Ovary (tissue), 9 donors: ENCODE data around the gene EPHB1. TPM values are rescaled to one million over a fixed set of nuclear protein-coding genes. Genes with fewer than 3 reads are reported as not detected.

ENCODE experiments used
- DNase-seq, 5 donors: peaks; one replicate each; pipeline ENCODE4 v3.0.0-alpha.2; 2019 to 2020
- H3K27ac ChIP-seq, 2 donors: fragments of 200-600 bp; one replicate each; pipeline versions ENCODE4 v1.5.1 to v1.8.0; 2019 to 2022
- H3K27me3 ChIP-seq: fragments of 200-600 bp; one replicate; pipeline ENCODE4 v1.8.0; 2022
- H3K36me3 ChIP-seq: fragments of 200-600 bp; sonication (generic); one replicate; pipeline ENCODE4 v1.5.1; 2019
- H3K4me1 ChIP-seq: one replicate; pipeline ENCODE4 v1.8.1; 2013; ENCODE audit warnings: mild to moderate bottlenecking, moderate library complexity; ENCODE audit not compliant: insufficient read depth
- H3K4me3 ChIP-seq: fragments of 200-600 bp; sonication (generic); one replicate; pipeline ENCODE4 v1.5.1; 2017
- H3K9me3 ChIP-seq, 2 donors: fragments of 200-600 bp in 1 of 2; sonication (generic) in 1 of 2; one replicate each; pipeline versions ENCODE4 v1.5.1 to v1.8.1; 2013 to 2019; ENCODE audit warnings: mild to moderate bottlenecking in 1 of 2, moderate library complexity in 1 of 2
- EP300 ChIP-seq: sonication (generic); formaldehyde crosslinking; IDR thresholded peaks from one replicate; pipeline ENCODE4 v1.6.1; 2017; ENCODE audit warnings: antibody characterized with exemption
- POLR2A ChIP-seq: fragments of 450-650 bp; IDR thresholded peaks from one replicate; pipeline ENCODE4 v1.6.1; 2017; ENCODE audit warnings: antibody characterized with exemption, mild to moderate bottlenecking, moderate library complexity
- WGBS, 3 donors: extraction: QIAGEN DNeasy Blood & Tissue Kit in 1 of 3; methylation state at CpG; one replicate each; pipeline versions ENCODE4 v1.1.5 to v1.1.7; 2013 to 2017; 5-methylcytosine and 5-hydroxymethylcytosine counted together
- intact Hi-C, 4 donors: fragments of 100-400 bp; cut with DNase I; formaldehyde crosslinking; loops; one replicate each; pipeline versions ENCODE4 v1.11.0 to v1.15.1; 2022 to 2023
- polyA plus RNA-seq, 2 donors: library from polyadenylated mRNA; stranded (reverse); fragments of 200-250 nt in 1 of 2; fragments of 350-450 nt in 1 of 2; fragmentation: Illumina TruSeq in 1 of 2; extraction: RNeasy Lipid Tissue Mini Kit (QIAGEN cat#74804) in 1 of 2; gene quantifications; one replicate each; pipeline ENCODE4 v1.2.3, GENCODE V29; 2013 to 2014
- total RNA-seq, 7 donors: library from RNA; depleted of rRNA in 2 of 7; stranded (reverse); fragments of >200 nt in 2 of 7; fragmentation: NEBNext Ultra II Directional in 3 of 7; extraction: Animal tissue kit (Norgen Biotek cat#: 25700) in 3 of 7; gene quantifications; one replicate each; pipeline versions ENCODE4 v1.1.0 to v1.2.4, GENCODE V29; 2016 to 2023
- TF ChIP-seq, protein P1 (sequence below), 3 donors: fragments of 450-650 bp in 2 of 3; fragments of 200-600 bp in 1 of 3; IDR thresholded peaks; one replicate each; pipeline versions ENCODE4 v1.5.1 to v1.8.0; 2016 to 2022; ENCODE audit warnings: antibody characterized with exemption in 3 of 3, mild to moderate bottlenecking in 1 of 3
- donor health status: DM: no; HTN: no; CAD: no; lungs with moderate emphysema.
- donor health status: DM: no; HTN: no; CAD: no.
- donor health status: Bipolar disorder and iron deficiency.
- donor health status: DM: yes; HTN: yes; CAD: no.
- donor health status: DM: no; HTN: no; CAD: no.
- donor health status: DM: yes; HTN: yes; CAD: no.

Gene EPHB1
- total and polyA plus RNA-seq, 9 donors, result 0.25 to 2.7 (median 1.0) TPM

DNA sequence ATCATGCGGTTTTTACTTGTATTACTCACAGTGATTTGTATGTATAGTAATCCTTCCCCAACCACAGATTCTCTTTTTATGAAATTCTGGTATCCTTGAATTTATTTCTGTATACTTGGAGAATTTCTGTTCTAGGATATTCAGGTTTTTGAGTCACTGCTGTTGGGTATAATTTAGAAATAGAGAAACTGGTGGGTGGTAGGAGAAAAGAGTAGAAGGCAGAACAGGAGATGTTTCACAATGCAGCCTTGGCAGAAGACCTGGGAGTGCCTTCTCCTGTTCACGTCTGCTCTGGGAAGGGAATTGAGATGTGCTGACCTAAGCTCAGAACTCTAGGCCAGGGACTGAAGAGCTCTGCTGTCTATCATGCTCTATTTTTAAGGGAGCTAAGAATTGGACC, 193.6 kb downstream of the EPHB1 start:
- Histone ChIP-seq H3K9me3 (no peaks in the 10 kb centered on the region), H3K4me3 (no peak overlapping the region), H3K4me1 (no peaks in the 10 kb centered on the region), H3K36me3 (no peaks in the 10 kb centered on the region), H3K27ac (no peak overlapping the region), H3K27me3 (no peaks in the 10 kb centered on the region)
- DNase-seq, result no peak
- 52 to 69% (median 58%) methylated on average over 2 of the region's 2 CpGs for WGBS, 3 donors
- intact Hi-C loops, result no loop called here
- no peak for TF ChIP-seq EP300
- TF ChIP-seq POLR2A, result no peak
- TF ChIP-seq, protein P1, sequence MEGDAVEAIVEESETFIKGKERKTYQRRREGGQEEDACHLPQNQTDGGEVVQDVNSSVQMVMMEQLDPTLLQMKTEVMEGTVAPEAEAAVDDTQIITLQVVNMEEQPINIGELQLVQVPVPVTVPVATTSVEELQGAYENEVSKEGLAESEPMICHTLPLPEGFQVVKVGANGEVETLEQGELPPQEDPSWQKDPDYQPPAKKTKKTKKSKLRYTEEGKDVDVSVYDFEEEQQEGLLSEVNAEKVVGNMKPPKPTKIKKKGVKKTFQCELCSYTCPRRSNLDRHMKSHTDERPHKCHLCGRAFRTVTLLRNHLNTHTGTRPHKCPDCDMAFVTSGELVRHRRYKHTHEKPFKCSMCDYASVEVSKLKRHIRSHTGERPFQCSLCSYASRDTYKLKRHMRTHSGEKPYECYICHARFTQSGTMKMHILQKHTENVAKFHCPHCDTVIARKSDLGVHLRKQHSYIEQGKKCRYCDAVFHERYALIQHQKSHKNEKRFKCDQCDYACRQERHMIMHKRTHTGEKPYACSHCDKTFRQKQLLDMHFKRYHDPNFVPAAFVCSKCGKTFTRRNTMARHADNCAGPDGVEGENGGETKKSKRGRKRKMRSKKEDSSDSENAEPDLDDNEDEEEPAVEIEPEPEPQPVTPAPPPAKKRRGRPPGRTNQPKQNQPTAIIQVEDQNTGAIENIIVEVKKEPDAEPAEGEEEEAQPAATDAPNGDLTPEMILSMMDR (IDR thresholded peaks at IDR 0.05), result no peak

DNA sequence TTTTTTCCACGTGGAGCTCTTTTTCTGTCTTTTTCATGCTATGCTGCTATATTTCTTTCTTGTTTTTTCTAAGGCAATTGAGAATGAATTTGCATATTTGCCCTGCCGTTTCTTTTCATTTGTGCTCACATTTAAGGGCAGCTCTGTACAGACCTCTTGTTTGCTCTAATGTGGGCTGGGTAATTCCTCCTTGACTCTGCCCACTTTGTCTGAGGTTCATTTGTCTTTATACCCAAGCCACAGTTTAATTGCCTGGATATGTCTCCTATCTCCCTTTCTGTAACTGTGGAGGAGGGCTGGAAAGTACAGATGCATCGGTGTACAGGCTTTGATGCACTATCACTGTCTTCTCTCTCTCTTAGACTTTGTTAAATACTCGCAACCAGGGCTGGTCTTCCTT, 195.9 kb downstream of the EPHB1 start:
- H3K4me1 ChIP-seq, result no peaks in the 10 kb centered on the region
- no peak for DNase-seq
- H3K4me3 ChIP-seq, result no peak overlapping the region
- intact Hi-C loops, result no loop called here
- no peaks in the 10 kb centered on the region for H3K36me3 ChIP-seq
- TF ChIP-seq, protein P1 (IDR thresholded peaks at IDR 0.05), result no peak
- TF ChIP-seq EP300, result no peak
- no peak for TF ChIP-seq POLR2A
- H3K27me3 ChIP-seq, result no peaks in the 10 kb centered on the region
- H3K9me3 ChIP-seq, result no peaks in the 10 kb centered on the region
- no peak overlapping the region for H3K27ac ChIP-seq
- WGBS, 3 donors, result 19 to 41% (median 27%) methylated on average over 4 of the region's 4 CpGs

DNA sequence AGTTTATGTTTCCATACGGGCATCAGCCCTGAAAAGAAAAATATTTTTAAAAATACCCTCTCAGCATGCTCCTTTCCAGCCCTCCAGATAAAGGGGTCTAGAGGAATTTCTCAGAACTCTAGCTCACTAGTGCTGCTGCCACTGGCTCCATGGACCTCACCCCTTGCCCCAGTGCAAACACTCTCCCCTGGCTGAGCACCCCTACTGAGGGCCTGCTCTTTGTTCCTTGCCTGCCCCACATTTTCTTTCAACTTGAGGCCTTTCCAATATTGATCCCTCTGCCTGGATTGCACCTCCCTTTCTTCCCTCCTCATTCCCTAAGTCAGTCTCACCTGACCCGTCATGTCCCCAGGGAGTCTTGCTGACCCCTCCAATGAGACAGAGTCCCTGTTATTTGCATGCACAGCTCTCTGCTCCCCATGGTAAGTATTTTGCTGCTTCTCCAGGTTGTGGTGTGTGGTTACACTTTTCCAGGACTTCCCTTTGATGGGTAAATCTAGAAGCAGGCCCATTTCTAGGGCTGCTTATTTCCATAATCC, 196.5 kb downstream of the EPHB1 start:
- DNase-seq, result no peak
- TF ChIP-seq, protein P1 (IDR thresholded peaks at IDR 0.05), result no peak
- TF ChIP-seq EP300, result no peak
- TF ChIP-seq POLR2A, result no peak
- WGBS, 3 donors, result 46 to 66% (median 54%) methylated on average over 2 of the region's 2 CpGs
- no peaks in the 10 kb centered on the region for H3K4me1 ChIP-seq
- no peaks in the 10 kb centered on the region for H3K36me3 ChIP-seq
- H3K9me3 ChIP-seq, result no peaks in the 10 kb centered on the region
- no peak overlapping the region for H3K4me3 ChIP-seq
- intact Hi-C loops, result no loop called here
- no peak overlapping the region for H3K27ac ChIP-seq
- no peaks in the 10 kb centered on the region for H3K27me3 ChIP-seq

DNA sequence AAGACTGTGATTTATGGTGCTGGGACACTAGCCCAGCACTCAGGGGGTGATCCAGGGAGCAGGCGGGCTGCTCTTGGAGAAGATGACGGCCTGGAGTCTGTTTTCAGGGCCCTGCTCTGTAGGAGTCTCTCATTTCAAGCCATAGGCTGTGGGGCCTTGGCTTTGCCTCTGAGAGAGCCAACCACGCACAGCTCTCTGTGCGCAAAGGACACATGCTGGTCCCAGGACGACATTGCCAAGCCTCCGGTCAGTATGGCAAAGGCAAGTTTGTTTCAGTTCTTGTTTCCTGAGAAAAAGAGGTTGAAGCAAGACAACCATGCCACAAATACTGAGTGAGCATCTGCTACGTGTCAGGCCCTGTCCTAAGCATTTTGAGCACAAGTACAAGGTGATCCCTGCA, 197.1 kb downstream of the EPHB1 start:
- H3K27ac ChIP-seq, result no peak overlapping the region
- H3K4me3 ChIP-seq, result no peak overlapping the region
- H3K27me3 ChIP-seq, result no peaks in the 10 kb centered on the region
- TF ChIP-seq POLR2A (no peak), EP300 (no peak)
- TF ChIP-seq, protein P1 (IDR thresholded peaks at IDR 0.05), result no peak
- 75 to 81% (median 78%) methylated on average over 7 of the region's 7 CpGs for WGBS, 3 donors
- intact Hi-C loops, result no loop called here
- H3K9me3 ChIP-seq, result no peaks in the 10 kb centered on the region
- no peaks in the 10 kb centered on the region for H3K36me3 ChIP-seq
- no peaks in the 10 kb centered on the region for H3K4me1 ChIP-seq
- DNase-seq, result no peak
